Esophagus muscularis mucosa (tissue), 4 donors: ENCODE measurements around the gene ILDR1. TPM values are rescaled to one million over a fixed set of nuclear protein-coding genes. Genes with fewer than 3 reads are reported as not detected.

Experiments used
- DNase-seq: peaks from one replicate; pipeline ENCODE4 v3.0.0-alpha.2; 2017; ENCODE audit errors: extremely low spot score
- H3K27ac ChIP-seq, 4 donors: fragments of 200-600 bp; sonication (generic); replicated peaks in 1 of 4; 1 replicate in 3 of 4; 2 replicates in 1 of 4; pipeline ENCODE4 v1.5.1; 2016 to 2019; ENCODE audit warnings: mild to moderate bottlenecking in 1 of 4
- H3K27me3 ChIP-seq, 4 donors: fragments of 200-600 bp; sonication (generic); one replicate each; pipeline versions ENCODE4 v1.5.1 to v1.6.0; 2016 to 2019
- H3K36me3 ChIP-seq, 4 donors: fragments of 200-600 bp; sonication (generic); one replicate each; pipeline ENCODE4 v1.5.1; 2016 to 2019
- H3K4me1 ChIP-seq, 4 donors: fragments of 200-600 bp; sonication (generic); one replicate each; pipeline ENCODE4 v1.5.1; 2016 to 2019
- H3K4me3 ChIP-seq, 4 donors: fragments of 200-600 bp; sonication (generic); 1 replicate in 2 of 4; 2 replicates in 2 of 4; pipeline ENCODE4 v1.5.1; 2016 to 2019; ENCODE audit warnings: mild to moderate bottlenecking in 4 of 4, moderate library complexity in 1 of 4
- H3K9me3 ChIP-seq, 4 donors: fragments of 200-600 bp; sonication (generic); 1 replicate in 3 of 4; 2 replicates in 1 of 4; pipeline ENCODE4 v1.5.1; 2016 to 2019
- EP300 ChIP-seq: sonication (generic); formaldehyde crosslinking; IDR thresholded peaks from one replicate; pipeline ENCODE4 v1.6.1; 2017; ENCODE audit warnings: antibody characterized with exemption
- POLR2A ChIP-seq: fragments of 450-650 bp; IDR thresholded peaks from one replicate; pipeline ENCODE4 v1.6.1; 2017; ENCODE audit warnings: antibody characterized with exemption, moderate library complexity, mild to moderate bottlenecking, low read depth
- POLR2AphosphoS5 ChIP-seq, 2 donors: sonication (generic); formaldehyde crosslinking; IDR thresholded peaks; one replicate each; pipeline ENCODE4 v1.6.1; 2017; ENCODE audit warnings: antibody characterized with exemption in 2 of 2
- WGBS: methylation state at CpG from one replicate; pipeline ENCODE4 v1.1.5; 2018; 5-methylcytosine and 5-hydroxymethylcytosine counted together
- intact Hi-C: fragments of 100-400 bp; cut with DNase I; formaldehyde crosslinking; loops from one replicate; pipeline ENCODE4 v1.15.1; 2023
- total RNA-seq, 4 donors: library from RNA; depleted of rRNA; stranded (reverse); fragments of >200 nt; gene quantifications; one replicate each; pipeline versions ENCODE4 v1.1.0 to v1.2.1, GENCODE V29; 2016
- TF ChIP-seq, protein P1 (sequence below), 3 experiments: fragments of 200-600 bp in 2 of 3; fragments of 450-650 bp in 1 of 3; sonication (generic) in 2 of 3; IDR thresholded peaks; one replicate each; pipeline ENCODE4 v1.5.1; 2017 to 2019; ENCODE audit warnings: antibody characterized with exemption in 3 of 3, mild to moderate bottlenecking in 2 of 3, moderate library complexity in 1 of 3

Gene ILDR1
- total RNA-seq, 4 donors from 2014 or later: 0.63 TPM; not detected in 3

DNA sequence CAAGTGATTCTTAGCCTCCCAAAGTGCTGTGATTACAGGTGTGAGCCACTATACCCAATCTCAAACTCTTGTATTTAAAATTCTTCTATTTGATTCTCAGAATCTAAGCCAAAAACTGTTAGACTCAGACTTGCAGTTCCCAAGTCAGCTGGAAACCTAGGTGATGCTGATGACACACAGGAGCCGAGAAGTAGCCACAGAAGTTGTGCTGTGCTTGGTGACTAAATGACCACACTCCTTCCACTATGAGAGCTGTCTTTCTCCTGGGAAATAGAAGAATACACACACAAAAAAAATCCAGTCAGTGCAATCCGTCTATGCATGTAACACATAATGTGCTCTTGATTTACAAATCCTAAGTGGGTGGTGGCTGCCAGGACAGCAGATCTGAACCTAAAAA, 33.9 kb downstream of the ILDR1 start:
- WGBS: 67% methylated on average over 2 of the region's 2 CpGs
- intact Hi-C loops: no loop called here
- Histone ChIP-seq H3K9me3 (peaks cover 0 to 10% (median 4%) of the 10 kb centered on the region in 4 donors), H3K4me1 (no peaks in the 10 kb centered on the region), H3K36me3 (no peaks in the 10 kb centered on the region), H3K27me3 (no peaks in the 10 kb centered on the region), H3K4me3 (no peak overlapping the region), H3K27ac (no peak overlapping the region)
- no peak for TF ChIP-seq POLR2AphosphoS5 (IDR thresholded peaks at IDR 0.05)
- no peak for TF ChIP-seq EP300
- TF ChIP-seq POLR2A: no peak
- TF ChIP-seq, protein P1, sequence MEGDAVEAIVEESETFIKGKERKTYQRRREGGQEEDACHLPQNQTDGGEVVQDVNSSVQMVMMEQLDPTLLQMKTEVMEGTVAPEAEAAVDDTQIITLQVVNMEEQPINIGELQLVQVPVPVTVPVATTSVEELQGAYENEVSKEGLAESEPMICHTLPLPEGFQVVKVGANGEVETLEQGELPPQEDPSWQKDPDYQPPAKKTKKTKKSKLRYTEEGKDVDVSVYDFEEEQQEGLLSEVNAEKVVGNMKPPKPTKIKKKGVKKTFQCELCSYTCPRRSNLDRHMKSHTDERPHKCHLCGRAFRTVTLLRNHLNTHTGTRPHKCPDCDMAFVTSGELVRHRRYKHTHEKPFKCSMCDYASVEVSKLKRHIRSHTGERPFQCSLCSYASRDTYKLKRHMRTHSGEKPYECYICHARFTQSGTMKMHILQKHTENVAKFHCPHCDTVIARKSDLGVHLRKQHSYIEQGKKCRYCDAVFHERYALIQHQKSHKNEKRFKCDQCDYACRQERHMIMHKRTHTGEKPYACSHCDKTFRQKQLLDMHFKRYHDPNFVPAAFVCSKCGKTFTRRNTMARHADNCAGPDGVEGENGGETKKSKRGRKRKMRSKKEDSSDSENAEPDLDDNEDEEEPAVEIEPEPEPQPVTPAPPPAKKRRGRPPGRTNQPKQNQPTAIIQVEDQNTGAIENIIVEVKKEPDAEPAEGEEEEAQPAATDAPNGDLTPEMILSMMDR (IDR thresholded peaks at IDR 0.05): no peak
- no peak for DNase-seq

DNA sequence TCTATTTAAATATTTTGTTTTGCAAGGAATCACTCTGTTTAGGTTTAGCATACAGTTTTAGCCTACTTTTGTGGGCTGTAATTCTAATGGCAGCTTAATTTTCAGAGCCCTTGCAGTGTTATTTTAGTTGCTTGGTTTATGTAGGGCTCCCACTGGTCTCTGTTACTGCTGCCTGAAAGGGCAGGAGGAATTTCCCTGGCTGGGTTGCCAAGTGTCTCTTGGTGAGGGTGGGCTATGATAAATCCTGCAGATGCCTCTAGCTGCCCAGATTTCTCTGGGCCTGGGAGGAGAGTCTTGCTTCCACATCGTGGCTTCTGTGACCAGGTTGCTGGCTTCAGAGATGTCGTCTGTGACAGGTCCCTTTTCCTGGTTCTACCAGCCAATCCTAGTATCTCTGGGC, 36.2 kb downstream of the ILDR1 start:
- no peaks in the 10 kb centered on the region for H3K4me1 ChIP-seq
- no peaks in the 10 kb centered on the region for H3K36me3 ChIP-seq
- TF ChIP-seq POLR2A (no peak), POLR2AphosphoS5 (IDR thresholded peaks at IDR 0.05) (no peak), EP300 (no peak)
- TF ChIP-seq, protein P1 (IDR thresholded peaks at IDR 0.05): no peak
- DNase-seq: no peak
- H3K4me3 ChIP-seq: no peak overlapping the region
- no peak overlapping the region for H3K27ac ChIP-seq
- no peaks in the 10 kb centered on the region for H3K27me3 ChIP-seq
- H3K9me3 ChIP-seq: peaks cover 0 to 14% (median 5%) of the 10 kb centered on the region in 4 donors
- WGBS: 80% methylated on average over 1 of the region's 2 CpGs
- intact Hi-C loops: no loop called here

DNA sequence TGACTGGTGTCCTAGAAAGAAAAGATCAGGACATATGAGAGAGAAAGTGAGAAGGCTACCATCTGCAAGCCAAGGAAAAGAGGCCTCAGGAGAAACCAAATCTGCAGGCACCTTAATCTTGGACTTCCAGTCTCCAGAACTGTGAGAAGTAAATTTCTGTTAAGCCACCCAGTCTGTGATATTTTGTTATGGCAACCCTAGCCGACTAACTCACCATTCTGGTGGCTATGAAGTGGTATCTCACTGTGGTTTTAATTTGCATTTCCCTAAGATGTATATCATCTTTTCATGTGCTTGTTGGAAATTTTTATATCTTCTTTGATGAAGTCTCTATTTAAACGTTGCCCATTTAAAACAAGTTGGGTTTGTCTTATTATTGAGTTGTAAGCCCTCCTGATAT, 40.6 kb downstream of the ILDR1 start:
- TF ChIP-seq EP300 (no peak), POLR2A (no peak), POLR2AphosphoS5 (IDR thresholded peaks at IDR 0.05) (no peak)
- TF ChIP-seq, protein P1 (IDR thresholded peaks at IDR 0.05): no peak
- H3K36me3 ChIP-seq: no peaks in the 10 kb centered on the region
- H3K9me3 ChIP-seq: peaks cover 0 to 25% (median 7%) of the 10 kb centered on the region in 4 donors
- no peaks in the 10 kb centered on the region for H3K4me1 ChIP-seq
- no peak overlapping the region for H3K27ac ChIP-seq
- DNase-seq: no peak
- no peak overlapping the region for H3K4me3 ChIP-seq
- no peaks in the 10 kb centered on the region for H3K27me3 ChIP-seq
- 76% methylated on average over 2 of the region's 2 CpGs for WGBS
- intact Hi-C loops: no loop called here

GRCh38 chr3:121980450-121980796, 41.6 kb downstream of the ILDR1 start:
- H3K9me3 ChIP-seq: peaks cover 0 to 25% (median 7%) of the 10 kb centered on the region in 4 donors
- intact Hi-C loops: no loop called here
- H3K36me3 ChIP-seq: no peaks in the 10 kb centered on the region
- H3K27ac ChIP-seq: no peak overlapping the region
- H3K4me3 ChIP-seq: no peak overlapping the region
- 77% methylated on average over 5 of the region's 5 CpGs for WGBS
- TF ChIP-seq EP300 (no peak), POLR2A (no peak), POLR2AphosphoS5 (IDR thresholded peaks at IDR 0.05) (no peak)
- TF ChIP-seq, protein P1 (IDR thresholded peaks at IDR 0.05): no peak
- no peaks in the 10 kb centered on the region for H3K4me1 ChIP-seq
- H3K27me3 ChIP-seq: no peaks in the 10 kb centered on the region
- DNase-seq: no peak

GRCh38 chr3:121979734-121980449, 42.2 kb downstream of the ILDR1 start:
- Histone ChIP-seq H3K27me3 (no peaks in the 10 kb centered on the region), H3K4me3 (no peak overlapping the region), H3K27ac (no peak overlapping the region), H3K4me1 (no peaks in the 10 kb centered on the region), H3K9me3 (peaks cover 0 to 25% (median 7%) of the 10 kb centered on the region in 4 donors), H3K36me3 (no peaks in the 10 kb centered on the region)
- no peak for DNase-seq
- TF ChIP-seq, protein P1 (IDR thresholded peaks at IDR 0.05): no peak
- TF ChIP-seq POLR2A (no peak), EP300 (no peak), POLR2AphosphoS5 (IDR thresholded peaks at IDR 0.05) (no peak)
- intact Hi-C loops: no loop called here
